Left hindlimb (tissue), 1 donor: ENCODE results near the gene UPK3BL1.
"Not testable (repeated sequence)": the region's sequence is repeated elsewhere in the genome, so short reads cannot be mapped to it uniquely, and the experiment has no call there.

Experiments used
- DNase-seq: peaks from one replicate; pipeline ENCODE4 v3.0.0-alpha.2; 2018

UPK3BL1 gene

DNA sequence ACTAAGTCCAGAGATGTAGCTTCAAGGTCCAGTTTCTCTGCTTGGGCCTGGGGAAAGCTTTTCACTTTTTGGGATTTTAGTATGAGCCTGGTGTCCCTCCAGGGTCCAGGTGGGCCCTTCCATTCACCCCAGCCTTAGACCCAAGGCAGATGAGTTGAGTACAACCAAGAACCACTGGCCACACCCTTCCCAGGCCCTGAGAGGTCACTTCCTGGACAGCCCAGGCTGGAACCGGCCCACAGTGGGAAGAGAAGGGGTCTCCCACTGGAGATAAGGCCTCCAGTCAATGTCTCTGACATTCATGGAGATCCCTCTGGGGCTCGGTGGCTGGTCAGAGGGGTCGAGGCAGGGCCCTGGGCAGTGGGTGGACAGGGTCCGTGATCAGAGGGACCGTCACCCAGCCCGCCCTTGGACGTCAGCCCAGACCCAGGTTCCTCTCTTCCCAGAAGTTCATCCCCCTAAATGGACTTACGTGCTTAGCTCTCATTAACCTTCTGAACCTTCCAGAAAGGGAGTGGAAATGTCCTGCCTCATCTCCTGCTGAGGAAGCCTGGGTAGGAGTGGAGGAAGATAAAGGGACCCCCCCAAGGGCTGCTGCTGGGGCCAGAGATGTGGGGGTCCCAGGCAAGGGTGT lies 15.2 kb downstream of the UPK3BL1 start:
- DNase-seq: not testable (repeated sequence)

DNA sequence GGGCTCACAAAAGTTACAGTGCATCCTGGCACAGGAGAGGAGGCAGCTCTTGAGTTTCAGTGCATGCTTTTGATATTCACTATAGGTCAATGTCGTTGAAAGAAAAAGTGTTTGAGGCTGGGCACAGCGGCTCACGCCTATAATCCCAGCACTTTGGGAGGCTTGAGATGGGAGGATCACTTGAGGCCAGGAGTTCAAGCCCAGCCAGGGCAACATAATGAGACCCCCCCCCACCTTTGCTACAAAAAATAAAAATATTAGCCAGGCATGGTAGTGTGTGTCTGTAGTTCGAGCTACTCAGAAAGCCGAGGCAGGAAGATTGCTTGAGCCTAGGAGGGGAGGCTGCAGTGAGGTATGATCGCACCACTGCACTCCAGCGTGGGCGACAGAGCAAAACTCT lies 24.5 kb downstream of the UPK3BL1 start:
- DNase-seq: not testable (repeated sequence)

DNA sequence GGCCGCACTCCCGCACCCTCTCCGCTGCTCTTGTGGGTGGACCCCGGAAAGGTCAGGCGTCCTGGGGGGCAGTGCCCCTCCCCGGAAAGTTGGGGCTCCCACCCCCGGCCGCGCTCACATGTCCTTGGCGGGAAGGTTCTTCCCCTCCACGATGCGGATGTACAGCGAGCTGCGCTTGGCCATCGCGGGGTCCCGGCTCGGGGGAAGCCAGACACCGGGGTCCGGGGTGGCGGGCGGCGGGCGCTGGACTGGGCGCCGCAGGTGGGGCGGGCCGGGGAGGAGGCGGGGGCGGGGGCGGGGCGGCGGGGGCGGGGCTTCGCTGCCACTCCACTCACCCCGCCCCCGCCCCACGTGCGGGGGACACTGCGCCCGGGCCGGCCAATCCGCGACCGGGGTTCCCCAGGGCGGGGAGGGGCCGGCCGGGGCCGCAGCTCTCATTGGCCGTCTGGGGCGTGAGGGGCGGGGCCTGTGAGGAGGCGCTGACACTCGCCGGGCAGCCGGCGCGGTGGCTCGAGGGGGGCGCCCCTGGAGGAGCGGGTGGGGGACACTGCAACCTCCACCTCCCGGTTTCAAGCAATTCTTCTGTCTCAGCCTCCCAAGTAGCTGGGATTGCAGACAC lies 26.0 kb downstream of the UPK3BL1 start, which contains the start of gene RASA4:
RASA4 (minus strand) TSS at position 250 of the 619 bp plus-strand sequence; CDS start at position 183, 67 bp downstream.
- DNase-seq: peak; percentile 72

DNA sequence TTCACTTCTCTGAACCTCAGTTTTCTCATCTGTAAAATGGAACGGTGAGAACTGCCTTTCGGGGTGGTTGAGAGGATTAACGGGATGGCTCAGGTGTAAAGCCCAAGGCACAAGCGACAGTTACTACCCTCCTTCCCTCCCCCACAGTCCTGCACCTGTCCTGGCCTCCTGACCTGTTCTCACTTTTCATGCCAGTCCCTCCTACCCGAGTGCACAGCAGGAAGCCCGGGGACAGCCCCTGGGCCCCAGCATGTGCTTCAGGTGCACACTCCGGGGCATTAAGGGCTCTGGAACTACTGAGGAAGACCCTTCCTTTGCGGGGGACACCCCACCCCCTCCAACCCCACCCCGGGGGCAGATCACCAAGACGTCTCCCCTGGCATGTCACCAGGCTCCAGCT lies 26.7 kb downstream of the UPK3BL1 start:
- not testable (repeated sequence) for DNase-seq

DNA sequence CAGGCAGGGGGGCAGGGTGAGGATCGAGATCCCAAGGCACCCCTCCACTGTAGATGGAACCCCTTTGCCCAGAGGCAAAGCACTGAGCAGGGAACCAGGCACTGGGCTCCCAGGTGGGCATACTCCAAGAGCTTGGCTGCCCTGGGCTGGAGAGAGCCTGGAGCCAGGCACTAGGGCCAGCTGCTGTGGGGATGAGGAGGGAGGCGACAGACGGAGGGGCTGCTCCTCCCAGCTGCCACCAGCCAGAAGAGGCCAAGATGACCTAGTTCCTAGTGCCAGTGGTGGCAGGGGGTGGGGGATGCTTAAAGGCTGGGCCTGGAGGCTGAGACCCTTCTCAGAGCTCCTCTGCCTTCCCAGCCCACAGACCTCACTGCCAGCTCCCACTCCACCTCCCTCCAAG lies 27.7 kb downstream of the UPK3BL1 start:
- DNase-seq: not testable (repeated sequence)

DNA sequence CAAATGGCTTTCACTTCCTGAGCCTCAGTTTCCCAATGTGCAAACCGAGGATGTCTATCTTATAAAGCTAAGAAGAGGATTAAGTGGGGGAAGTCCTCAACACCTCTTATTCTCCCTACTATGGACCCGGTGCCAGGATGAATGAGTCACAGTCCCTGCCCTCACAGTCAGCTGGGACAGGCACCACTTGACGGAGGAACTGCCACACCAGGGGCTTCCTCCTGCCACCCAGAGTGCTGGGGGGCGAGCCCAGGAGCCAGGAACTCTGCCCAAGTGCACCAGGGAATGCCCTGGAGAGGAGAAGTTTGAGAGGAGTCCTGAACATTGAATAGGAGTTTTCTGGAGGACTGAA lies 28.3 kb downstream of the UPK3BL1 start:
- DNase-seq: not testable (repeated sequence)

DNA sequence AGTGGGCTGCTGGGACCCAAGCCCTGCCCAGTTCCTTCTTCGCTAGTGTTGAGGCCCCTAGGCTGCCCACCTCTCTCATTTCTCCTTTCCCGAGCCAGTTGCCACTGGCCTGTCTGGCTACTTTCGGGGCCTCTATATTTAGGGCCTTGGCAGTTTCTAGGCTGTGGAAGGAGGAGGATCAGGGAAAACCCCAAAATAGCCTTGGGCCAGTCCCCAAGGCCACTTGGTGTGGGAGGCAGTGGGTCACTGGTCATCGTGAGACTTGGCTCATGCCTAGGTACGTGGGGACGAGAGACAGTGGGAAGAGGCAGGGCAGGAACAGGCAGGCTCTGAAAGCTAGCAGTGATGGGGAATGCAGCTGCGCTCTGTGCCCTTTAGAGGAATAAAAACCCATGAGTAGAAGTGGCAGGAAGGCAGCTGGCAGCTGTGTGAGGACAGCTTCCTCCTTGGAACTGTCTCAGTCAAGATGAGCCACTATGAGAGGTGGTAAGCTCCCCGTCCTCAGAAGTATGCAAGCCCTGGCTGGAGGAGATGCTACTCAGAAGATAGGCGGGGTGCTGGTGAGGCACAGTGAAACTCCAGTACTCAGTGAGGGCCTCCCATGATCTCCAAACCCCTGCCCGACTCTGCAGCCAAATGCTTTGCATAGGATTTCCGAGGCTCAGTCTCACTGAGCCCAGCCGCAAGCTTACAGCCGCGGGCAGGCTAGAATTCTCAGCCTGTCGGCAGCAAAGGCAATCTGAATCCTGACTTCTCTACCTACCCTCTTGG lies 28.8 kb downstream of the UPK3BL1 start:
- not testable (repeated sequence) for DNase-seq

DNA sequence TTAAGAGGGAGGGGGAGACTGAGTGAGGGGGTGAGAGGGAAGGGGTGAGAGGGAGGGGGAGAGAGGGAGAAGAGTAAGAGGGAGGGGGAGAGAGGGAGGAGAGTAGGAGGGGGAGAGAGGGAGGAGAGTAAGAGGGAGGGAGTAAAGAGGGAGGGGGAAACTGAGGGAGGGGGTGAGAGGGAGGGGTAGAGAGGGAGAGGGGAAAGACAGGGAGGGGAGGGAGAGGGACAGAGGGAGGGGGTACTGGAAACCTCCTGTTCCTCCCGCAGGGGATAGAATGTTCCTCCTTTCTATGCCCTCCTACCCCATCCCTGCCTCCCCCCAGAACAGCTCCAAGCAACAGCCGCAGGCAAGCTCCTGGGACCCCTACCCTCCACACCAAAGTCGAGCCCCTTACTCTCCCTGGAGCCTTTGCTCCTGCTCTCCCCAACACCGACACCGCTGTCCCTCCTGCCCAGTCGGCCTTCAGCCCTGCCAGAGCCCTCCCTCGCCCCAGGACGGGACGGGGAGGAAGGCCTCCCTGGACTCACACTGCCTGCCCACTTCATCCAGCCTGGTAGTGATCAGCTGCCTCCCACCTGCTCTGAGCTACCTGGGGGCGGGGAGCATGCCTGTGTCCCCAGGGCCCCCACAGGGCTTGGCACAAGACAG lies 30.8 kb downstream of the UPK3BL1 start:
- DNase-seq: peak; percentile 65

DNA sequence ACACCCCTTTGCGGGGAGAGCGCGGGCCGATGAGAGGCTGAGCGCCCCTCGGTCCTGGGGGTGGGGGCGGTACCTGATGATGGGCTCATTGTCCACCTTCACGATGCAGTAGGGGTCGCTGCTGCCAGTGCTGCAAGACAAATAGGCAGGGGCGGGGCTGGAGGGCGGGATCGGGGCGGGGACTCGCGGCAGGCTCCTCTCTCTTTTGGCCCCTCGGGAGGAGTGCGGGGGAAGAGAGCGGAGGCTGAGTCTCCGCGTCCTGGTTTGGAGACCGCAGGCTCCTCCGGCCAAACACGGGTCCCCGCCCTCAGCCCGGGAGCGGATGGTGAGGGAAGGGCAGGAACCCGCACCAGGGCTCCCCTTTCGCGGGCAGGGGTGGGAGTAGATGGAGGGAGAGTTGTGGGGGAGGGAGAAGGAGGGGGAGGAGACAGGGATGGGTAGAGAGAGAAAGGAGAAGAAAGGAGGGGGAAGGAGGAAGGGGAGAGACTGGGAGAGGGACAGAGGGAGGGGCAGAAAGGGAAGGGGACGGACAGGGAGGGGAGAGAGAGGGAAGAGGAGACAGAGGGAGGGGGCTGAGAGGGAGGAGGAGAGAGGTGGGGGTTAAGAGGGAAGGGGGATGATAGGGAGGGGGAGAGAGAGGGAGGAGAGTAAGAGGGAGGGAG lies 31.4 kb downstream of the UPK3BL1 start:
- DNase-seq: not testable (repeated sequence)

DNA sequence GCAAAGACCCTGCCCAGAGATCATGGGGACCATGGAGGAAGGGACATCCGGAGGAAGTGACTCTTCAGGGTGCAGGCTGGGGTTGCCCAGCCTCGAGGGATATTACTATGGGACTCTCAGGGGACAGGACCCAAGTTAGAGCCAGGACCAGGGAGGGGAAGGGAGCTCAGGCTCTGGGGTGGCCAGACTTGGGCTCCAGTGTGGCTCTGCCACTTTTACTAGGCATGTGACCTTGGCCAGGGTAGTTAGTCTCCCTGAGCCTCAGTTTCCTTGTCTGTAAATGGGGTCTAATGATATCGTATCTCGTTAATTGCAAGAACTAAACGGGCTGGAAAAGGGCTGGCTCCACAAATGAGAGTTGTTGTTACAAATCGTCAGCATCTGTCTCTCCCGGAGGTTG lies 32.1 kb downstream of the UPK3BL1 start:
- DNase-seq: not testable (repeated sequence)

DNA sequence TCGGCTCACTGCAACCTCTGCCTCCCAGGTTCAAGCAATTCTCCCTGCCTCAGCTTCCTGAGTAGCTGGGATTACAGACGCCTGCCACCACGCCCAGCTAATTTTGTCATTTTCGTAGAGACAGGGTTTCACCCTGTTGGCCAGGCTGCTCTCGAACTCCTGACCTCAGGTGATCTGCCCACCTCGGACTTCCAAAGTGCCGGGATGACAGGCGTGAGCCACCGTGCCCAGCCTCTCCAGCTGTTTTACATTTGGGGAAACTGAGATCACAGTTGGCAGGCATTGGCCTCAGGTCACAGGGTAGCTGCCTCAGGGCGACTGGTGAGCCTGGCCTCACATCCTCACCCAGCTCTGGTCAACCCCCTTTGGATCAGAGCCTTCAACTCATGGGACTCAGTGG lies 32.9 kb downstream of the UPK3BL1 start:
- not testable (repeated sequence) for DNase-seq

DNA sequence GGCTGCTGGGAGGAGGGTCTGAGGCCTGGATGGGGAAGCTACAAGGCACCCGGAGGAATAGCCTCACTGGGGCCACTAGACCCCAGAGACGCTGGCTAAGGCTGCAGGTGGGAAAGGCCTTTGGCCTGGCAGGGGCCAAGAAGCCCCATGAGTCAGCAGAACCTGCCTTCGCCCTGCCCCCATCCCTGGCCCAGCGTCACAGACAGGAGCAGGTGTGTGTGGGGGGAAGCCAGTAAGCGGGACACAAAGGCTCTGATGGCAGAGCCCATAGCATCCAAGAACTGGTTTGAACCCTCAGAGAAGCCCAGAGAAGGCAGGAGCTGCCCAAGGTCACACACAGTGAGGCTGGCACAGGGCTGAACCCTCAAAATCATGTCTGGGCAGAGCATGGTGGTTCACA lies 35.7 kb downstream of the UPK3BL1 start:
- DNase-seq: not testable (repeated sequence)

DNA sequence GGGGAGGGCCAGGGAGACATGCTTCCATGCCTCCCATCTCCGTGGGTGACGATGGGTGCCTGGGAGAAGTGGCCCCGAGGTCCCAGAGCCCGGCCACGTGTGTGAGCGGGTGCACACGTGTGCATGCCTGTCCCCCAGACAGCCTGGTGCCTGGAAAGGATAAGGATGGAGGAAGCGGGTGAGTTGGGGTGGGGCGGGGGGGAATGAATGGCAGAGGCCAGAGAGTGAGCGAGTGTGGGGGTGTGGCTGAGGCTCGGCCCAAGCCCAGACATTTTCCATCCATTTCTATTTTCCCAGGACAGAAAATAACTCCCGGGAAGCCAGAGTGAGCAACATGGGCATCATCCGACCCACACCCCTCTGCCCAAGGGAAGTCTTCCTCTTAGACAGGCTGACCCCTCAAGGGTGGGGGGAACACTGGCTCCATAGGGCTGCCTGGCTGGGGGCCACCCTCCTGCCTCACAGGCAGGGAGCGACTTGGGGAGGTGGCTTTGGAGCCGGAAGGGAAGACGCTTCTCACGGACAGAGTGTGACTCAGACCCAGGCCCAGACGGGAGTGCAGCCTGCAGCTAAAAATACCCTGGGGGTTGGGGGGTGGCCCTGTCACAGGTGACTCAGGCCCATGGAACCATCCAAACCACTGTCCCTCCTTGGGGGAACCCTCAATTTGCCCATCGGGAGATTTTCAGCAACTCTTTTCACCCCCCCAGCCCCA lies 38.0 kb downstream of the UPK3BL1 start:
- DNase-seq: not testable (repeated sequence)

DNA sequence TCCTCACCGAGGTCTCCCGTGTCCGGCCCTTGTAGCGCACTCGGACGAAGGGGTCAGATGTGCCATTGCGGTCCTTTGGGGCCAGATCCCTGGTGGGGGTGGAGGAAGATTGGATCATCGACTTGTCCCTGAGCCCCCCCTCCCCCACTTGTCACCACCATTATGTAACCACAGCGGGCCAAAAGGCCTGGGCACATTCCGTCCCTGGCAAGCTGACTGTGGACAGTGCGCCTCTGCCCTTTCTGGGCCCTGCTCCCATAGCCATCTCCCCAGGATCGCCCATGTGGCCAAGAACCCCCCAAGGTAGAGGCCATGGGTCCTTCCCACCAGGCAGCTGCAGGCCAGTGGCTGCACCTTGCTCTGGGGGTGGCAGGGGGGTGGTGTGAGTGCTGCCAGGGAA lies 40.3 kb downstream of the UPK3BL1 start:
- not testable (repeated sequence) for DNase-seq

DNA sequence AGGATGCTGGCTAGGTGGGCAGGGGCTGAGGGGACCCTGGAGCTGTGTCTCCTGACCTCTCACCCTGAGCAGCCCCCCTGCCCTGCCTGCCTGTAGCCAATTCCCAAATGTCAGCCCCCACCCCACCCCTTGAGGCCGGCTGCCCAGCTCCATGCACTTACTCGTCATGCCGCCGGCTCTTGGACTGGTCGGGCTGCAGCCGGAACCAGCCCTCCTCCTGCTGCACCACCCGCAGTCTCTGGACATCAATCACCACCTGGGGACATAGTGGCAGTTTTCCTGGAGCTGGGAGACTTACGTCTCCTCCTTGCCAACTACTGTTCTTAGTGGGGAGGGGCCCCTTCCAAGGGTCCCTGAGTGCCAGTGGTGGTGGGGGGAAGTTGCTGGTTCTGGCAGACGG lies 42.9 kb downstream of the UPK3BL1 start:
- not testable (repeated sequence) for DNase-seq

DNA sequence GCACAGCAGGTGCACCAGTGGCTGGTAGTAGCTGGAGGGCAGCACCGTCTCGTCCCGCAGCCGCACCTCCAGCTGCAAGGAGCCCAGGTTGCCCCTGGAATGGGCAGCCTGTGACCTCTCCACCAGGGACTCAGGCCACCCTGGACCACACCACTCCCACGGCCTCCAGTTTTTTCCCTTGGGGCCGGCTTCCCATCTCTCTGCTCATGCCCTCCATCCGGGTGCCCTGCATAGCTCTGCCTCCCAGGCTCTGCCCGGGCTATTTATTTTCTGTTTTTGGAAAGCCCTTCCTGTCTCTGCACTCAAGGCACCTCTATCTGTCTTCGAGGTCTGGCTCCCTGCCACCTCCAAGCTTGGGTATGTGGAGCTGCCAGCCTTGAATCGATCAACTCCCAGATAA lies 46.6 kb downstream of the UPK3BL1 start:
- DNase-seq: peak; percentile 1

DNA sequence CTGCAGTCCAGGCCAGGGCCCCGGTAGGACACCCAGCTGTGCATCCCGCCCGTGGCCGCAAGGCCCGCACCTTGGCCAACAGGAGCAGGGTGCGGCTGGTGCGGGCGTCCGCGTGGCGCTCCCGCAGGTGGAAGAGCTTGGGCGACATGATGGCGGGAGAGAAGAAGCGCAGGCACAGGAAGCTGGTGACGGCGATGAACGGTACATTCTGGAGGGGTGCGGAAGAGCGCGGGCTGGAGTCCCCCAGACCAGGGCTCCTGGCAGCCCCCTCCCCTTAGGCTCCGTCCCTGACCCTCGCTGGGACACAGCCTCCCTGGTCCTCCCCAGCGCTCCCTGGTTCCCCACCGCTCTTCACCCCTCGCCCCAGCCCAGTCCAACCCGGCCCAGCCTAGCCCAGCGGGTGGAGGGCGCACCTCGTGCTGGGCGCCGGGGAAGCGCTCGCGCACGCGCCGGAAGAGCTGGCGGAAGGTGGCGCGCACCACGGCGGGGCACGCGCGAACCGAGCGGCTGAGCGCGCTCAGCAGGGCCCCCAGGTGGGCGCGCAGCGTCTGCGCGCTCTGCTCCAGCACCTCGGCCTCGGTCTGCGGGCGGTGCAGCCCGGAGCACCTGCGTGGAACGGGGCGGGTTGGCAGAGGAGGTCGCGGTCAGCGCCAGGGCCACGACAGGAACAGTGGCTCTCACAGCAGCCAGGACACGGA lies 48.8 kb downstream of the UPK3BL1 start:
- not testable (repeated sequence) for DNase-seq

DNA sequence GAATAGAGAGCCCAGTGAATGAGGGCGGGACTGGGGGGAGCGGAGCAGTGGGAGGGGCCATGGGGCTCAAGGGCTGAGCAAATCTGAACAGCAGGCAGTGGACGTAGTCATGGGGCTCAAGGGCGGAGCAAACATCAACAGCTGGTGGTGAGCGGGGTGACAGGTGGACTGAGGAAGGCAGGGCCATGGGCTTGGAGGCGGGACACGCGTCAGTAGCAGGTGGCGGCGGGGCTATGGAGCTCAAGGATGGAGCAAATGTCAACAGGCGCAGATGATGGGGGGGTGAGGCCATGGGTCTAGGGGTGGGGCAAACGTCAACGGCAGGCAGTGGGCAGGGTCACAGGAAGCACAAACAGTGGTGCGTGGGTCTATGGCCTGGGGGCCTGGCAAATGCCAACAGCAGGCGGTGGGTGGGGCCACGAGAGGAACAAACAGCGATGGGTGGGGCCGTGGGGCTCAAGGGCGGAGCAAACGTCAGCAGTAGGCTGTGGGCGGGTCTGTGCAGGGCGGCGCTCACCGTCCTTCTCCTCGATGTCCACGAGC lies 50.0 kb downstream of the UPK3BL1 start:
- DNase-seq: not testable (repeated sequence)

DNA sequence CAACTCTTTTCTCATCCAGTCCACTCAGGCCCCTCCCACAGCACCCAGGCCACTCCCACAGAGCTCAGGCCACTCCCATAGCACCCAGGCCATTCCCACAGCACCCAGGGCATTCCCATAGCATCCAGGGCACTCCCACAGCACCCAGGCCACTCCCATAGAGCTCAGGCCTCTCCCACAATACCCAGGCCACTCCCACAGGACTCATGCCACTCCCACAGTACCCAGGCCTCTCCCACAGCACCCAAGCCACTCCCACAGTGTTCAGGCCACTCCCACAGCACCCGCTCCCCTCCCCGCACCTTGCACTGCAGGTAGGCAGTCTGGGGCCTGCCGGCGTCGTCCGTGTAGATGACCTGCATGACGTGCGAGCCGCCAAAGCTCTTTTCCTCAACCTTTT lies 52.7 kb downstream of the UPK3BL1 start:
- DNase-seq: not testable (repeated sequence)
